ENCODE data around the gene TSPAN9.

Gene TSPAN9

GRCh38 chr12:3107071-3107583 is 29.9 kb downstream of the TSPAN9 start:
- Mint-ChIP-seq H3K4me1 (ENCODE audit: low read depth) (no peaks in the 10 kb centered on the region), H3K9me3 (no peaks in the 10 kb centered on the region), H3K27me3 (ENCODE audit: low read depth) (peaks cover 7% of the 10 kb centered on the region), H3K36me3 (ENCODE audit: low read depth) (no peaks in the 10 kb centered on the region), H3K4me3 (no peak overlapping the region), H3K27ac (no peak overlapping the region)
- no peak for DNase-seq (ENCODE audit: low spot score)

DNA sequence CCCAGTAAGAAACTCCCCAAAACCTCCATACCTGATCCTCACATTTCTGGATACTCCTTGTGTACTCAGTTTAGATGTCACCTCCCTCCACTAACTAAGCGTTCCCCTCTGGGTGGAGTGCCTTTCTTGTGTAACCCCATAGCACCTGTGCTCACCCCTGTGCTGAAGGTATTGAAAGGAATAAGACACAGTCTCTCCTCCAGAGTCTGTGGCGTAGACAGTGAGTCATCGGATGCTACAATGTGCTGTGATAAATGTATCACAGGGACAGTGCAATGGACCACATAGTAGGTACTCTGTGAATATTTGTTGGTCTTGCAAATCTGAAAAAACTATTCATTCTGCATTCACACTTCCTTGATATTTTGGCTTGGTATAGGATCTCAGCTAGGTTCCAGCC is 30.8 kb downstream of the TSPAN9 start:
- Mint-ChIP-seq H3K9me3 (no peaks in the 10 kb centered on the region), H3K27ac (no peak overlapping the region), H3K4me1 (ENCODE audit: low read depth) (no peaks in the 10 kb centered on the region), H3K36me3 (ENCODE audit: low read depth) (no peaks in the 10 kb centered on the region), H3K4me3 (no peak overlapping the region), H3K27me3 (ENCODE audit: low read depth) (peaks cover 10% of the 10 kb centered on the region)
- no peak for DNase-seq (ENCODE audit: low spot score)

DNA sequence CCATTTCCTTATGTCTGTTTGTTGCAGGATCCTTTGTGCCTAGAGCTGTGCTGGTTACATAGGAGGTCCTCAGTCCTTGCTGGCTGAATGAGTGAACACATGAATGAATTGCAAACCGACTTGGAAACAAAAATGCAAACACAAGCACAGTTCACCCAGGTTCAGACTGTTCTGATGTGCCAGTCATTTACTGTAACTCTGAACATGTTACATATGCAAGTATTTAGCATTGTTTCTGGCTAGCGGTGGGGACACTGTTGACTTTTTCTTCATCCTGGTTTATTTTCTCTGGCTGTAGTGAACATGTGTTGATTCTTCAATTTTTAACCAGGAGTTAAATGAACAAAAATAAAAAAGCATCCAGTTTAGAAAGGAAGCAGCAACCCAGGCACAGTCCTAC is 33.4 kb downstream of the TSPAN9 start:
- H3K9me3 Mint-ChIP-seq = no peaks in the 10 kb centered on the region
- DNase-seq (ENCODE audit: low spot score) = no peak
- H3K4me1 Mint-ChIP-seq (ENCODE audit: low read depth) = no peaks in the 10 kb centered on the region
- peaks cover 18% of the 10 kb centered on the region for H3K27me3 Mint-ChIP-seq (ENCODE audit: low read depth)
- H3K36me3 Mint-ChIP-seq (ENCODE audit: low read depth) = no peaks in the 10 kb centered on the region
- no peak overlapping the region for H3K27ac Mint-ChIP-seq
- no peak overlapping the region for H3K4me3 Mint-ChIP-seq

DNA sequence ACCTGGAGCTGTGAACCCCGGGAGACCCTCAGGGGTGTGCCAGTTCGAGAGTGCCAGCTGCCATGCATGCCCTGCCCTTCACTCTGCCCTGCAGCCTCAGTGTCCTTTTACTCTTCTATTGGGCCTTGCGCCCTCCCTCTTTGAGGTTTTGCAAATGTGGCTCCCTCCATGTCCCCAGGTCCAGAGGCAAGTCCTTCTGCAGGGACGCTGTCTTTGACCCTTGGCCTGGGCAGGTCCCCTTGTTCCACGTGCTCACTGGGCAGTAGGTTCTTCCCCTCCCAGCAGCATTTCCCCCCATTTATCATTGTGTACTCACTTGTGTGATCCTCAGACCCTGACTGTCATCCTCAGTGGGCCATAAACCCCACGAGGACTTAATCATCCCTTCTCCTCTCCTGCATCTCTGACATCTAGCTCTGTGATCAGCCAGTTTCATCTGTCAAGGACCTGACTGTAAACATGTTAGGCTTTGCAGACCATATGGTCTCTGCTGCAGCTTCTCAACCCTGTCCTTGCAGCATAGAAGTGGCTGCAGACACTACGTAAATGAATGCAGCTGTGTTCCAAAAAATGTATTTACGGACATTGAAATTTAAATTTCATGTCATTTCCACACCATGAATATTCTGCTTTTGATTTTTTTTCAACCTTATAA is 36.6 kb downstream of the TSPAN9 start:
- no peaks in the 10 kb centered on the region for H3K9me3 Mint-ChIP-seq
- no peak for DNase-seq (ENCODE audit: low spot score)
- no peak overlapping the region for H3K4me3 Mint-ChIP-seq
- peaks cover 34% of the 10 kb centered on the region for H3K27me3 Mint-ChIP-seq (ENCODE audit: low read depth)
- no peak overlapping the region for H3K27ac Mint-ChIP-seq
- H3K4me1 Mint-ChIP-seq (ENCODE audit: low read depth) = no peaks in the 10 kb centered on the region
- H3K36me3 Mint-ChIP-seq (ENCODE audit: low read depth) = no peaks in the 10 kb centered on the region

DNA sequence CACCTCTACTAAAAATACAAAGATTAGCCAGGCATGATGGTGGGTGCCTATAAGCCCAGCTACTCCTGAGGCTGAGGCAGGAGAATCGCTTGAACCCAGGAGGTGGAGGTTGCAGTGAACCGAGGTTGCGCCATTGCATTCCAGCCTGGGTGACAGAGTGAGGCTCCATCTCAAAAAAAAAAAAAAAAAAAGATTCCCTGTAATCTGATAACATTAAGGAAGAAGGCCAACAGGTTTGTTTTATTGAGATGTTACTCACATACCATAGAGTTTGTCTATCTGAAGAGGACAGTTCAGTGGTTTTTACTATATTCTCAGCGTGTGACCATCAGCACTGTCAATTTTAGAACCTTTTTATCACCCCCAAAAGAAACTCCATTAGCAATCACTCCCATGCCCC is 37.5 kb downstream of the TSPAN9 start:
- Mint-ChIP-seq H3K27me3 (ENCODE audit: low read depth) (peaks cover 37% of the 10 kb centered on the region), H3K9me3 (no peaks in the 10 kb centered on the region), H3K4me1 (ENCODE audit: low read depth) (peaks cover 2% of the 10 kb centered on the region), H3K36me3 (ENCODE audit: low read depth) (no peaks in the 10 kb centered on the region), H3K27ac (no peak overlapping the region), H3K4me3 (no peak overlapping the region)
- no peak for DNase-seq (ENCODE audit: low spot score)

DNA sequence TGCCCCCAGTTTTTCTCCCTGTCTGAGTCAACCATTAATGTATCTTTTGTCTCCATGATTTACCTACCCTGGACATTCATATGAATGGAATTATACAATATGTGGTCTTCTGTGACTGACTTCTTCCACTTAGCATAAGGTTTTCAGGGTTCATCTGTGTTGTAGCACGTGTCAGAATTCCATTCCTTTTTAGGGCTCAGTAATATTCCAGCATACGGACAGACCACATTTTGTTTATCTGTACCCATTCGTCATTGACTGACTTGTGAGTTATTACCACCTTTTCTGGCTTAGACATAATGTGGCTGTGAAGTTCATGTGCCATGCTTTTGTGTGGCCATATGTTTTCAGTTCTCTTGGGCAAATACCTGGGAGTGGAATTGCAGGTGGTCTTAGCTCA is 37.9 kb downstream of the TSPAN9 start:
- Mint-ChIP-seq H3K4me3 (no peak overlapping the region), H3K27ac (no peak overlapping the region), H3K27me3 (ENCODE audit: low read depth) (peaks cover 41% of the 10 kb centered on the region), H3K36me3 (ENCODE audit: low read depth) (no peaks in the 10 kb centered on the region), H3K9me3 (no peaks in the 10 kb centered on the region), H3K4me1 (ENCODE audit: low read depth) (peaks cover 2% of the 10 kb centered on the region)
- DNase-seq (ENCODE audit: low spot score) = no peak

DNA sequence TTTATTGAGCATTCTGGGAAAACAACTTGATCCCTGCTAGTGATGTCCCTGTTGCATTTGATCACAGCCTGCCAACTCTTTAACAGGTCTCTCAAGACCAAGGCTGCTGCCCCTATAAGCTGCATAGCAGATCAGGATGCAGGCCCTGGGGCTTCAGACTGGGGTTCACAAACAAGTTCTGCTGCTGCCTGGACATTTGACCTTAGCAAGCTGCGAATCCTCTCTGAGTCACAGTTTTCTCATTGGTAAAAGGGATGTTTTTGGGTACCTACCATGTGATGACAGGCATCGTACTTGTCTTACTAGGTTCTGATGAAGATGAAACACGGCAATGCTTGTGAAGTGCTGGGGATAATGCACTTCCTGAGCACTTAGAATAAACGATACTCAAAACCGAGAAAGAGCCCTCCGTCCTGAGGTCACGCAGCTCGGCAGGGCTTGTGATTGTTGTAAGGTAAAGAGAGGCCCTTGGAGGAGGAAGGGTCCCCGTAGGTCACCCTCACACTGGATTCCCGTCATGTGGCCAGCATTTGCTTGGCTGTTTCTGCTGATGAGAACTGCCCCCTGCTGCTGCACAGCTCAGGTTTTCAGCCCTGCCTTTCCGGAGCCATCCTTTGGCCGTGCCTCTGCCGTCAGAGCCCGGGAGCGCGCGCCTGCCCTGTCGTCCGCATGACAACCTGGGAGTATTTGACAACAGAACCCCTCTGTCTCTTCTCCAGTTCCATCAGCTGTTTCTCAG is 39.1 kb downstream of the TSPAN9 start:
- peaks cover 2% of the 10 kb centered on the region for H3K4me1 Mint-ChIP-seq (ENCODE audit: low read depth)
- peaks cover 41% of the 10 kb centered on the region for H3K27me3 Mint-ChIP-seq (ENCODE audit: low read depth)
- DNase-seq (ENCODE audit: low spot score) = no peak
- no peak overlapping the region for H3K4me3 Mint-ChIP-seq
- H3K9me3 Mint-ChIP-seq = no peaks in the 10 kb centered on the region
- no peaks in the 10 kb centered on the region for H3K36me3 Mint-ChIP-seq (ENCODE audit: low read depth)
- no peak overlapping the region for H3K27ac Mint-ChIP-seq

- H3K27me3 Mint-ChIP-seq (ENCODE audit: low read depth) = peaks cover 41% of the 10 kb centered on the region
- no peak overlapping the region for H3K27ac Mint-ChIP-seq
- DNase-seq (ENCODE audit: low spot score) = no peak
- H3K4me3 Mint-ChIP-seq = no peak overlapping the region
- H3K36me3 Mint-ChIP-seq (ENCODE audit: low read depth) = no peaks in the 10 kb centered on the region
- H3K4me1 Mint-ChIP-seq (ENCODE audit: low read depth) = peaks cover 2% of the 10 kb centered on the region
- H3K9me3 Mint-ChIP-seq = no peaks in the 10 kb centered on the region
These were observed 40.0 kb downstream of the TSPAN9 start for GRCh38 chr12:3117144-3117581.

GRCh38 chr12:3117591-3118015 is 40.4 kb downstream of the TSPAN9 start:
- H3K27ac Mint-ChIP-seq = no peak overlapping the region

DNA sequence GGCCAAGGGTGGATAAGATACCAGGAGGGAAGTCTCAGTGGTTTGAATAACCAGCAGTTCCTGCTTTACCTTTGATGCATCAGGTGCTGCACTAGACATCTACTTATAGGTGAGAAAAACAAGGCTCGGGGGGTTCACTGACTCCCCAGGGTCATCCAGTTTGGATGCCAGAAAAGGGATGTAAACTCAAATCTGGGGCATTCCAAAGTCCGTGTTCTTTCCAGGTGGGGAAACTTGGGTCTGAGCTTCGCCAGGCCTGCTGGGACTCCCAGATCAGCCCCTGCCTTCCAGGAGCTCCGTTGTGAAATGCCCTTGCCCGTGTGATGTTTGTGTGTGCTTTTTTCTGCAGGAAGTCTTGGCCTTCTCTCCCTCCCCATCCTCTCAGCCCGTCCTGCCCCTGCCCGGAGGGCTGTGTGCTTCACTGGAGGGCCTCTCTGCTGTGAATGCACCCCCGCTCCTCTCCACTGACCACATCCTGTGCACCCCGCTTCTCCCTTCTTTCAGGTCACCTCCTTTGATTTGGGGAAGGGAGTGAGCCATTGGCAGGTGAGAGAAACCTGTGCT is 42.1 kb downstream of the TSPAN9 start:
- Mint-ChIP-seq H3K27ac (no peak overlapping the region), H3K27me3 (ENCODE audit: low read depth) (peaks cover 44% of the 10 kb centered on the region), H3K4me3 (no peak overlapping the region), H3K36me3 (ENCODE audit: low read depth) (no peaks in the 10 kb centered on the region), H3K4me1 (ENCODE audit: low read depth) (peaks cover 2% of the 10 kb centered on the region), H3K9me3 (no peaks in the 10 kb centered on the region)
- no peak for DNase-seq (ENCODE audit: low spot score)

More at GRCh38 chr12:3117591-3118015, 40.4 kb downstream of the TSPAN9 start:
- H3K9me3 Mint-ChIP-seq = no peaks in the 10 kb centered on the region
- H3K4me3 Mint-ChIP-seq = no peak overlapping the region
- peaks cover 2% of the 10 kb centered on the region for H3K4me1 Mint-ChIP-seq (ENCODE audit: low read depth)
- DNase-seq (ENCODE audit: low spot score) = no peak
- H3K27me3 Mint-ChIP-seq (ENCODE audit: low read depth) = peaks cover 41% of the 10 kb centered on the region
- H3K36me3 Mint-ChIP-seq (ENCODE audit: low read depth) = no peaks in the 10 kb centered on the region

DNA sequence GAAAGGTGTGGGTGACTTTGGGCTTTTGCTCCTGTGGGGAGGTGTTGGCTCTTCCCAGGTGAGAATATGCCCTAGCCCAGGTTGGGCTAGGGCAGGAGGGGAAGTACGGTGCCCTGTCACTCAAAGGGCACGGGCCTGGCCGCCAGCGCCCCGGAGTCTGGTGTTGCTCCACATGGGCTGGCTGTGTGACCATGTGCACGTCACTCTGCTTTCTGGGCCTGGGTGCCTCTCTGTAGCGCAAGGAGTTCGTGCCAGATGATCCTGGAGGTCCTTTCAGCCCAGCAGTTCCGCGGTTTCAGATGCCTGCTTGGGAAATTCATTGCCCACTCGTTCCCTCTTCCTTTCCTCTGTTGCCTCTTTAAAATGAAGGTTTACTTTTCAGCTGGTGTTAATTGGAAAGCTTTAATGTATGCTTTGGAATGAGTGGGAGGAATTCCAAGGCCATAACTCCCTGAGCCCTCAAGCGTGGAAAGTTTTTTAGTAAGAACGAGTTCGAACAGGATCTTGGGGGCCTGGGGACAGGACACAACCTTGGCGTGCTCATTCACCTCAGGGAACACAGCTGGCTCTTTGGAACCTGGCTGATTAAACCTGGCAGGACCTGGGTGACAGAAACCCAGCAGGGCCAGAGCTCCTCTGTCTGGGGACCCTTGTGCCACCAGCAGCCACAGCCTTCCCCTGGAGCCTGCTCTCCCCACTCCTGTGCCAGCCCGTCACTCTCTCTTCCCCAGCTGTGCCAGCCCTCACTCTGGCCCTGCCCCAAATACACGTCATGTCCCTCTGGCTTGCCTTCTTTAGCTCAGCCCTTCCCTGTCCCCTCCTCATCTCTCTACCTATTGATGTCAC is 42.8 kb downstream of the TSPAN9 start:
- Mint-ChIP-seq H3K4me1 (ENCODE audit: low read depth) (peaks cover 2% of the 10 kb centered on the region), H3K36me3 (ENCODE audit: low read depth) (no peaks in the 10 kb centered on the region), H3K27me3 (ENCODE audit: low read depth) (peaks cover 42% of the 10 kb centered on the region), H3K27ac (no peak overlapping the region), H3K4me3 (no peak overlapping the region), H3K9me3 (no peaks in the 10 kb centered on the region)
- no peak for DNase-seq (ENCODE audit: low spot score)

- no peak overlapping the region for H3K27ac Mint-ChIP-seq
- peaks cover 39% of the 10 kb centered on the region for H3K27me3 Mint-ChIP-seq (ENCODE audit: low read depth)
- no peaks in the 10 kb centered on the region for H3K9me3 Mint-ChIP-seq
- DNase-seq (ENCODE audit: low spot score) = no peak
- peaks cover 2% of the 10 kb centered on the region for H3K4me1 Mint-ChIP-seq (ENCODE audit: low read depth)
- H3K36me3 Mint-ChIP-seq (ENCODE audit: low read depth) = no peaks in the 10 kb centered on the region
- no peak overlapping the region for H3K4me3 Mint-ChIP-seq
These were observed 43.5 kb downstream of the TSPAN9 start for GRCh38 chr12:3120701-3121100.

- peaks cover 40% of the 10 kb centered on the region for H3K27me3 Mint-ChIP-seq (ENCODE audit: low read depth)
- H3K4me1 Mint-ChIP-seq (ENCODE audit: low read depth) = peaks cover 2% of the 10 kb centered on the region
- H3K36me3 Mint-ChIP-seq (ENCODE audit: low read depth) = no peaks in the 10 kb centered on the region
These were observed 45.9 kb downstream of the TSPAN9 start for GRCh38 chr12:3122841-3123678.

More at GRCh38 chr12:3122841-3123678, 45.9 kb downstream of the TSPAN9 start:
- Mint-ChIP-seq H3K4me3 (no peak overlapping the region), H3K27ac (no peak overlapping the region), H3K9me3 (no peaks in the 10 kb centered on the region)
- DNase-seq (ENCODE audit: low spot score) = no peak
